AG04449 (cell line): Measurements from ENCODE around the gene SRRT.

Source experiments
- CTCF ChIA-PET: fragments of 350-600 bp; formaldehyde crosslinking; extraction: SDS; loops from one replicate; lab custom pipeline; 2021; ENCODE audit warnings: antibody characterized with exemption; lab: Yijun Ruan, JAX
- POLR2A ChIA-PET: fragments of 400-600, 350-600 bp; formaldehyde crosslinking; extraction: SDS; loops from one replicate; lab custom pipeline; 2020; ENCODE audit warnings: antibody characterized with exemption, inconsistent platforms; lab: Yijun Ruan, JAX
- DNase-seq: peaks from one replicate; pipeline ENCODE4 v3.0.0-alpha.2; 2010; ENCODE audit warnings: low read depth, low spot score
- H3K4me3 ChIP-seq: 2 replicates; pipeline ENCODE4 v1.5.1; 2011; ENCODE audit warnings: low read depth, mild to moderate bottlenecking, control low read depth, low read length
- TF ChIP-seq, protein P1 (sequence below): IDR thresholded peaks from one replicate; pipeline ENCODE4 v1.5.1; 2011; ENCODE audit warnings: mild to moderate bottlenecking, moderate library complexity, low read length, control low read depth, inconsistent platforms; ENCODE audit not compliant: insufficient read depth; ENCODE audit errors: missing control alignments

The SRRT gene

DNA sequence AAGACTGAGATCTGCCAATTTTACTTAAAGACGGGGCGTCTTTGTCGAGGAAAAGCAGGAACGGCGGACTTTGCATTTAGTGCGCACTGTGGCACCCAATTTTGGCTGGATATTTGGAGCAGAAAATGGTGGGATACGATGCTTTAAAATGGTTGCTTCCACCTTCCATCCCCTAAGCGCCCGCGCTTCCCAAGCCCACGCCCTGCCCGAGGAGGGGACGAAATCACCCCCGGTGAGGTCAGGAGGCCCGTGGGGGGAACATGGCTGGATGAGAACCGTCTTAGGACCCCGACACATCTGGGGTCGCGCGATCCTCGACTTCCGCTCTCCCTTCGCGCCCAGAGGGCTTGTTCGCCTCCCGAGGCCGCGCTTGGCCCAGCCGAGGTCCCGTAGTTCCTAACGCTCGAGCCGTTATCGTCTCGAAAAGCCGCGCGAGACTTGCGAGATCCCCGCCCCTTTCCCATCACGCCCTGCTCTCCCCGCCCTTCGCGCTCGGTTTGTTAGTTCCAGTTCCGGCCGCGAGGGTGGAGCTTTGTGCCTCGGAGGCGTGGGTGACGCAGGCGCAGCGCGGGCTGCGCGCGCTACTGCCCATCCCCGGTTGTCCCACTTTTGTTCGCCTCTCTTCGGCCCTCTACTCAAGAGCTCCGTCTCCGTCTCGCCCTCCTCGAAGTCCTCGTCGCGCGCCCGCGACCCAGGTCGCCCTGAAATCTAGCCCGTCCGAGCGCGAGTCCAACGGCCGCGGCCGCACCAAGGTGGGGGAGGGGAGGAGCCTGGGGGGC is at the start of gene SRRT:
SRRT (plus strand) TSS at position 527 of the 779 bp plus-strand sequence. CDS start 488 bp downstream, outside the sequence.
- TF ChIP-seq, protein P1, sequence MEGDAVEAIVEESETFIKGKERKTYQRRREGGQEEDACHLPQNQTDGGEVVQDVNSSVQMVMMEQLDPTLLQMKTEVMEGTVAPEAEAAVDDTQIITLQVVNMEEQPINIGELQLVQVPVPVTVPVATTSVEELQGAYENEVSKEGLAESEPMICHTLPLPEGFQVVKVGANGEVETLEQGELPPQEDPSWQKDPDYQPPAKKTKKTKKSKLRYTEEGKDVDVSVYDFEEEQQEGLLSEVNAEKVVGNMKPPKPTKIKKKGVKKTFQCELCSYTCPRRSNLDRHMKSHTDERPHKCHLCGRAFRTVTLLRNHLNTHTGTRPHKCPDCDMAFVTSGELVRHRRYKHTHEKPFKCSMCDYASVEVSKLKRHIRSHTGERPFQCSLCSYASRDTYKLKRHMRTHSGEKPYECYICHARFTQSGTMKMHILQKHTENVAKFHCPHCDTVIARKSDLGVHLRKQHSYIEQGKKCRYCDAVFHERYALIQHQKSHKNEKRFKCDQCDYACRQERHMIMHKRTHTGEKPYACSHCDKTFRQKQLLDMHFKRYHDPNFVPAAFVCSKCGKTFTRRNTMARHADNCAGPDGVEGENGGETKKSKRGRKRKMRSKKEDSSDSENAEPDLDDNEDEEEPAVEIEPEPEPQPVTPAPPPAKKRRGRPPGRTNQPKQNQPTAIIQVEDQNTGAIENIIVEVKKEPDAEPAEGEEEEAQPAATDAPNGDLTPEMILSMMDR, result peak; percentile 33
- DNase-seq, result peak; percentile 82
- POLR2A ChIA-PET, result interaction anchor here (0.7 to 2.8 kb wide), 12 partner anchors 8 to 343 kb away, joined by 3 to 40 read pairs (median 3); partner anchors contain the start of genes MOSPD3, POP7, SERPINE1 and SLC12A9
- peak within 1 kb of the TSS; percentile 91 for H3K4me3 ChIP-seq
- CTCF ChIA-PET, result interaction anchor here (1.1 to 2.8 kb wide), 4 partner anchors 12 to 169 kb away, joined by 3 to 17 read pairs (median 8); partner anchors contain the start of genes POP7, SLC12A9 and UFSP1

DNA sequence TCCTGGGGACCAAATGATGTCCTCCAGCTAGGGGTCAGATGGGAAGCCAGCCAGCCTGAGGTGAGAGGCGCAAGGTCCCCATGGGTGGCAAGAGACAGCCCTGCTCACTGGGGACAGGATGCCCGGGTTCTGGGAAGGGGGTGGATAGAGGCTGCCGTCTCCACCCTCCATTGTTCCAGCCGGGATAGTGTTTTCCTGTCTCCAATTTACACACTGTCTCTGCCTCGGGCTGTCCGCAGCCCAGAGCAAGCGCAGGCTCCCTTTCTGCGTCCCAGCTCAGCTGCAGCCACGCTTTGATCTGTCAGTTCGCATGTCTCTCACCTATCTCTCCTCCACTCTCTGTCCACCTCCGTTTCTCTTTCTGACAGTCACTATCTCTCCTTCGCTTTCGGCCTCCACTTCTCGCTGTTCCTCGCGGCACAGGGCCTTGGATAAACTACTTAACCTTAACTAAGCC is 49.7 kb upstream of the SRRT start:
- H3K4me3 ChIP-seq, result peak overlapping the region; percentile 74
- TF ChIP-seq, protein P1, result no peak
- POLR2A ChIA-PET, result interaction anchor here (0.5 kb wide), 1 partner anchor 119 kb away, joined by 3 read pairs; the partner anchor contains the start of gene POP7

GRCh38 chr7:100825751-100826513 is 49.0 kb upstream of the SRRT start:
- no peak for DNase-seq
- ChIA-PET CTCF (interaction anchor here (0.7 to 7.3 kb wide), 8 partner anchors 10 to 121 kb away, joined by 3 to 53 read pairs (median 5); partner anchors contain the start of genes POP7 and SLC12A9), POLR2A (no interaction called here)
- TF ChIP-seq, protein P1, result peak; percentile 43
- peak overlapping the region; percentile 74 for H3K4me3 ChIP-seq

More for the DNA sequence above, 49.7 kb upstream of the SRRT start:
- CTCF ChIA-PET, result interaction anchor here (0.7 to 7.3 kb wide), 7 partner anchors 9 to 120 kb away, joined by 3 to 53 read pairs (median 5); partner anchors contain the start of genes POP7 and SLC12A9
- no peak for DNase-seq

GRCh38 chr7:100826514-100827329 is 48.2 kb upstream of the SRRT start:
- DNase-seq, result no peak
- TF ChIP-seq, protein P1, result no peak
- CTCF ChIA-PET, result interaction anchor here (0.6 to 7.3 kb wide), 10 partner anchors 9 to 135 kb away, joined by 3 to 53 read pairs (median 4); partner anchors contain the start of genes POP7 and SLC12A9
- POLR2A ChIA-PET, result interaction anchor here (0.6 to 2.1 kb wide), 8 partner anchors 23 to 152 kb away, joined by 3 to 10 read pairs (median 4); partner anchors contain the start of genes POP7 and SLC12A9
- peak overlapping the region; percentile 74 for H3K4me3 ChIP-seq
